ENCODE results near the gene AMHR2. TPM values are rescaled to one million over a fixed set of nuclear protein-coding genes. Genes with fewer than 3 reads are reported as not detected.
"Not testable (repeated sequence)": the region's sequence is repeated elsewhere in the genome, so short reads cannot be mapped to it uniquely, and the experiment has no call there.

AMHR2 gene
- total and polyA plus RNA-seq, 2 experiments from 2014 or later, result 0.24 TPM; not detected in 1

- no peaks in the 10 kb centered on the region for H3K4me1 Mint-ChIP-seq
- no peak overlapping the region for H3K4me3 Mint-ChIP-seq
- ATAC-seq, result no peak
These were observed 23.8 kb upstream of the AMHR2 start for GRCh38 chr12:53399896-53400295.

GRCh38 chr12:53402351-53402750 is 21.3 kb upstream of the AMHR2 start:
- not testable (repeated sequence) for DNase-seq (ENCODE audit: low spot score); H3K27ac Mint-ChIP-seq; H3K4me1 Mint-ChIP-seq; H3K4me3 Mint-ChIP-seq; H3K4me1 ChIP-seq (ENCODE audit: insufficient read depth); H3K36me3 ChIP-seq (ENCODE audit: insufficient read depth); H3F3A ChIP-seq (replicated peaks; ENCODE audit: low read depth); H4K20me1 ChIP-seq (replicated peaks; ENCODE audit: insufficient read depth); H3K9me2 ChIP-seq (ENCODE audit: insufficient read depth); H3K27me3 Mint-ChIP-seq (ENCODE audit: insufficient read depth, low read depth, poor library complexity); H3K27me3 ChIP-seq (ENCODE audit: insufficient read depth); H3K4me3 ChIP-seq; H3K9me3 Mint-ChIP-seq; H3K4me2 ChIP-seq; H2AFZ ChIP-seq; ATAC-seq
- Histone ChIP-seq H3K79me2 (replicated peaks; ENCODE audit: insufficient read depth) (peaks cover 51% of the 10 kb centered on the region), H3K27ac (ENCODE audit: low read depth) (0 out of 2 replicates have a peak overlapping the region, but pooled peaks have one; percentile 26)
- peaks cover 21% of the 10 kb centered on the region for H3K36me3 Mint-ChIP-seq (ENCODE audit: low read depth)

More at GRCh38 chr12:53399896-53400295, 23.8 kb upstream of the AMHR2 start:
- Mint-ChIP-seq H3K9me3 (no peaks in the 10 kb centered on the region), H3K27me3 (ENCODE audit: insufficient read depth, low read depth, poor library complexity) (no peaks in the 10 kb centered on the region), H3K36me3 (ENCODE audit: low read depth) (peaks cover 10% of the 10 kb centered on the region), H3K27ac (no peak overlapping the region)
- DNase-seq (ENCODE audit: low spot score), result no peak
- H3K4me1 ChIP-seq (ENCODE audit: insufficient read depth), result no peaks in the 10 kb centered on the region
- H3K79me2 ChIP-seq (replicated peaks; ENCODE audit: insufficient read depth), result peaks cover 72% of the 10 kb centered on the region
- H3K36me3 ChIP-seq (ENCODE audit: insufficient read depth), result no peaks in the 10 kb centered on the region
- TF ChIP-seq CREB1 (CRISPR knock-in tag; IDR thresholded peaks at IDR 0.05; ENCODE audit: low read depth), result no peak
- TF ChIP-seq POLR2AphosphoS5 (IDR thresholded peaks at IDR 0.05; ENCODE audit: low read depth), result no peak
- no peak for TF ChIP-seq ZNF114 (CRISPR knock-in tag; IDR thresholded peaks at IDR 0.05)
- no peak for TF ChIP-seq REST (IDR thresholded peaks at IDR 0.05; ENCODE audit: unreplicated experiment)
- no peak for TF ChIP-seq EZH2 (IDR thresholded peaks at IDR 0.05; ENCODE audit: low read depth, unreplicated experiment)
- TF ChIP-seq ETS1 (IDR thresholded peaks at IDR 0.05), result no peak
- H3F3A ChIP-seq (replicated peaks; ENCODE audit: low read depth), result 0 out of 2 replicates have a peak, but pooled peaks cover 4% of the 10 kb centered on the region
- no peaks in the 10 kb centered on the region for H3K9me2 ChIP-seq (ENCODE audit: insufficient read depth)
- no peak overlapping the region for H3K4me3 ChIP-seq
- peaks cover 7% of the 10 kb centered on the region; the same call in 1 of the 2 replicates for H4K20me1 ChIP-seq (replicated peaks; ENCODE audit: insufficient read depth)
- H3K27me3 ChIP-seq (ENCODE audit: insufficient read depth), result no peaks in the 10 kb centered on the region
- no peak overlapping the region for H2AFZ ChIP-seq
- H3K4me2 ChIP-seq, result no peak overlapping the region
- H3K27ac ChIP-seq (ENCODE audit: low read depth), result no peak overlapping the region
